Endothelial cell of umbilical vein (primary cell): Measurements from ENCODE around the gene USP35. TPM values are rescaled to one million over a fixed set of nuclear protein-coding genes. Genes with fewer than 3 reads are reported as not detected.

Experiments used
- BruUV-seq: library from RNA; stranded (reverse); fragments of 400-500 nt; replicated peaks from 2 replicates; lab custom pipeline; 2021; lab: Mats Ljungman, UMichigan
- CTCF ChIA-PET: fragments of 300-600, 350-600 bp; sonication (Branson Sonifier 250); formaldehyde crosslinking; loops from one replicate; lab custom pipeline; 2021; ENCODE audit warnings: antibody characterized with exemption, inconsistent platforms; lab: Charles Lee
- POLR2A ChIA-PET: fragments of 300-600, 350-600 bp; sonication (Branson Sonifier 250); formaldehyde crosslinking; loops from one replicate; lab custom pipeline; 2021; ENCODE audit warnings: antibody characterized with exemption, inconsistent platforms; lab: Charles Lee
- DNase-seq: peaks from one replicate; pipeline ENCODE4 v3.0.0-alpha.2; 2011; ENCODE audit warnings: low read depth, low spot score
- FAIRE-seq: peaks from 2 replicates; lab custom pipeline; 2011; peaks lifted over from hg19 to GRCh38; lab: Jason Lieb, UNC
- H2AFZ ChIP-seq: 2 replicates; pipeline ENCODE4 v1.6.0; 2012; ENCODE audit warnings: low read depth, low read length, control low read depth, inconsistent platforms
- H3K27ac ChIP-seq: 2 replicates; pipeline ENCODE4 v1.5.1; 2011; ENCODE audit warnings: low read depth, mild to moderate bottlenecking, control low read depth, low read length, moderate library complexity; ENCODE audit not compliant: insufficient read depth
- H3K27me3 ChIP-seq, 2 experiments: 2 replicates each; pipeline versions ENCODE4 v1.6.0 to v1.6.1; 2011; ENCODE audit warnings: low read length in 2 of 2, mixed read lengths in 1 of 2; ENCODE audit not compliant: control insufficient read depth in 2 of 2, insufficient read depth in 2 of 2
- H3K36me3 ChIP-seq, 2 experiments: 2 replicates in 1 of 2; 3 replicates in 1 of 2; pipeline ENCODE4 v1.5.1; 2011; ENCODE audit warnings: low read length in 2 of 2, mild to moderate bottlenecking in 1 of 2, moderate library complexity in 1 of 2; ENCODE audit not compliant: control insufficient read depth in 2 of 2, insufficient read depth in 2 of 2; ENCODE audit errors: extremely low read depth in 1 of 2
- H3K4me1 ChIP-seq: 3 replicates; pipeline ENCODE4 v1.5.1; 2011; ENCODE audit warnings: mild to moderate bottlenecking, low read length; ENCODE audit not compliant: control insufficient read depth, insufficient read depth; ENCODE audit errors: extremely low read depth
- H3K4me2 ChIP-seq: 2 replicates; pipeline ENCODE4 v1.6.1; 2011; ENCODE audit warnings: low read length, control low read depth, mixed read lengths; ENCODE audit not compliant: insufficient read depth
- H3K4me3 ChIP-seq, 3 experiments: fragments of 200-600 bp in 1 of 3; sonication (generic), shearing (Covaris generic) in 1 of 3; replicated peaks in 1 of 3; 2 replicates each; pipeline ENCODE4 v1.5.1; 2011 to 2016; ENCODE audit warnings: control low read depth in 3 of 3, low read length in 3 of 3, mild to moderate bottlenecking in 2 of 3, inconsistent platforms in 1 of 3, low read depth in 1 of 3, moderate library complexity in 1 of 3; ENCODE audit not compliant: insufficient read depth in 1 of 3
- H3K79me2 ChIP-seq: 2 replicates; pipeline ENCODE4 v1.6.0; 2012; ENCODE audit warnings: low read length, inconsistent platforms; ENCODE audit not compliant: control insufficient read depth, insufficient read depth
- H3K9ac ChIP-seq: replicated peaks from 2 replicates; pipeline ENCODE3; 2011; ENCODE audit warnings: low read length, control low read depth; ENCODE audit not compliant: insufficient read depth; ENCODE audit errors: extremely low read depth
- H3K9me1 ChIP-seq: replicated peaks from 3 replicates; pipeline ENCODE4 v1.6.0; 2011; ENCODE audit warnings: mild to moderate bottlenecking, low read length; ENCODE audit not compliant: control insufficient read depth, insufficient read depth; ENCODE audit errors: extremely low read depth
- H3K9me3 ChIP-seq: replicated peaks from 2 replicates; pipeline ENCODE4 v1.5.1; 2012; ENCODE audit warnings: low read length, inconsistent platforms; ENCODE audit not compliant: control insufficient read depth, insufficient read depth
- H4K20me1 ChIP-seq: replicated peaks from 2 replicates; pipeline ENCODE3; 2011; ENCODE audit warnings: mild to moderate bottlenecking, low read length; ENCODE audit not compliant: control insufficient read depth, insufficient read depth; ENCODE audit errors: extremely low read depth
- CTCF ChIP-seq, 2 donors: IDR thresholded peaks; 1 replicate in 1 of 2; 2 replicates in 1 of 2; pipeline ENCODE4 v1.5.1; 2011; ENCODE audit warnings: low read length in 2 of 2, mild to moderate bottlenecking in 2 of 2, moderate library complexity in 2 of 2, control low read depth in 1 of 2, inconsistent platforms in 1 of 2, low read depth in 1 of 2; ENCODE audit not compliant: insufficient read depth in 1 of 2; ENCODE audit errors: extremely low read depth in 1 of 2
- EZH2 ChIP-seq: IDR thresholded peaks from 2 replicates; pipeline ENCODE4 v1.6.1; 2012; ENCODE audit warnings: borderline replicate concordance, low read depth, mild to moderate bottlenecking, moderate library complexity, low read length, inconsistent platforms; ENCODE audit not compliant: severe bottlenecking
- FOS ChIP-seq: IDR thresholded peaks from 2 replicates; pipeline ENCODE4 v1.6.1; 2011; ENCODE audit warnings: mild to moderate bottlenecking, low read length, moderate library complexity, borderline replicate concordance; ENCODE audit not compliant: insufficient read depth
- GATA2 ChIP-seq: IDR thresholded peaks from 2 replicates; pipeline ENCODE4 v1.7.0; 2011; ENCODE audit warnings: low read depth, mild to moderate bottlenecking, moderate library complexity, mixed read lengths, low read length; ENCODE audit not compliant: insufficient read length, insufficient read depth
- JUN ChIP-seq: IDR thresholded peaks from 2 replicates; pipeline ENCODE4 v1.6.1; 2011; ENCODE audit warnings: borderline replicate concordance, low read depth; ENCODE audit not compliant: insufficient read length, insufficient read depth
- MAX ChIP-seq: IDR thresholded peaks from 2 replicates; pipeline ENCODE4 v1.6.1; 2011; ENCODE audit not compliant: insufficient read depth, insufficient read length
- MYC ChIP-seq: IDR thresholded peaks from one replicate; pipeline ENCODE4 v1.6.1; 2011; ENCODE audit warnings: mild to moderate bottlenecking, low read depth, low read length
- POLR2A ChIP-seq: IDR thresholded peaks from 2 replicates; pipeline ENCODE4 v1.6.1; 2012; ENCODE audit warnings: low read depth, mild to moderate bottlenecking, control low read depth, low read length
- POLR2AphosphoS5 ChIP-seq: IDR thresholded peaks from 2 replicates; pipeline ENCODE4 v1.6.1; 2012; ENCODE audit warnings: low read depth, mild to moderate bottlenecking, control low read depth, low read length, moderate library complexity; ENCODE audit not compliant: insufficient read depth
- dilution Hi-C: fragments of 300-500 bp; cut with MboI; formaldehyde crosslinking; loops from one replicate; pipeline ENCODE4 v1.15.0; 2019; ENCODE audit warnings: low sequenced_read_pairs; ENCODE audit not compliant: extremely low pct_ligation_motif_present
- intact Hi-C: fragments of 100-400 bp; cut with micrococcal nuclease; formaldehyde crosslinking; loops from one replicate; pipeline ENCODE4 v1.10.0; 2022
- polyA plus RNA-seq, 4 experiments: library from polyadenylated mRNA; depleted of rRNA in 3 of 4; stranded (reverse) in 3 of 4; unstranded in 1 of 4; fragments of >200 nt; gene quantifications; 2 replicates each; pipeline versions ENCODE4 v1.2.1 to v1.2.3, GENCODE V29; 2011 to 2012; ENCODE audit warnings: missing spikeins in 1 of 4
- total RNA-seq: library from RNA; stranded (reverse); gene quantifications from 2 replicates; pipeline ENCODE4 v1.2.3, GENCODE V29; 2021

The USP35 gene
- total and polyA plus RNA-seq, 2 donors (not counting 3 experiments of a cell fraction or from before 2014, with no cell fraction given): 8.9 to 12.4 TPM

DNA sequence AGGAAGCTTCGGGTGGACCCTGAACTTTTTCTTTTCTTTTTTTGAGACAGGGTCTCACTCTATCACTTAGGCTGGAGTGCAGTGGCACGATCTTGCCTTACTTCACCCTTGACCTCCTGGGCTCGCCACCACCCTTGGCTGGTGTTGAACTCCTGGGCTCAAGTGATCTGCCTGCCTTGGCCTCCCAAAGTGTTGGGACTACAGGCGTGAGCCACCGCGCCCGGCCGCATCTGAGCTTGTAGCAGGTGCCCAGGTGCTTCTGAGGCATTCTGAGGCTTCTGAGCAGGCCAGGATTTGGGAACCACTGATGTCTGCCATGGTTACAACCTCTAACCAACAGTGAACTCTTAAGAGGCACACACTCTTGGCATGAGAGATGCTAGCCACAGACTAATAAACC is 5.1 kb downstream of the USP35 start:
- ChIA-PET POLR2A (no interaction called here), CTCF (interaction anchor here (0.6 to 1.5 kb wide), 2 partner anchors 17 to 371 kb away, joined by 4 to 5 read pairs; no protein-coding TSS in a partner anchor)
- DNase-seq (no peak), FAIRE-seq (no peak)
- H3K27ac ChIP-seq: no peak overlapping the region
- H4K20me1 ChIP-seq: no peaks in the 10 kb centered on the region
- peaks cover 21% of the 10 kb centered on the region for H3K4me1 ChIP-seq
- H3K36me3 ChIP-seq: peaks cover 0 to 9% of the 10 kb centered on the region in 2 experiments
- no peak for TF ChIP-seq FOS
- no peak for TF ChIP-seq MYC
- TF ChIP-seq MAX: no peak
- H3K4me3 ChIP-seq: no peak overlapping the region
- no peaks in the 10 kb centered on the region for H3K9me3 ChIP-seq
- no peak overlapping the region for H2AFZ ChIP-seq
- H3K27me3 ChIP-seq: no peaks in the 10 kb centered on the region
- intact Hi-C loops (no loop called here), dilution Hi-C loops (no loop called here)
- H3K79me2 ChIP-seq: peaks cover 17% of the 10 kb centered on the region
- H3K9ac ChIP-seq: no peak overlapping the region
- no peaks in the 10 kb centered on the region for H3K9me1 ChIP-seq
- BruUV-seq: no TSS peak
- no peak overlapping the region for H3K4me2 ChIP-seq

DNA sequence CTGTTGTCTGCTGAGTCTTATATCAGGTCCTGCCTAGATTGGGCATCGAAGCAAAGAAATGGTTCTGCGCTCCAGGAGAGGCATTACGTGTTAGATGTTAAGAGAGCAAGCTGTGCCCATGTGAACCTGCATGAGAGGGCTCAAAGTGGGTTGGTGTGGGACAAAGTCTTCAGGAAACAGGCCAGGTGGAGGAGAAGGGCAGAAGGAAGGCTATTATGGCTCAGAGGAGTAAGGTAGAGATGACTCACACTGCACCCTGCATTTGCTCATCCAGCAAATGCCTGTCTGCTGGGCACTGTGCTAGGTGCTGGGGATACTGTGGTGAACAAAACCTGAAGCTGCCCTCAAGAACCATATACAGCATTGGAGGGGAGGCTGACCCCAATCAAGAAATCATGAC is 5.8 kb downstream of the USP35 start:
- no peaks in the 10 kb centered on the region for H3K9me3 ChIP-seq
- intact Hi-C loops (no loop called here), dilution Hi-C loops (no loop called here)
- peaks cover 0 to 9% of the 10 kb centered on the region in 2 experiments for H3K36me3 ChIP-seq
- BruUV-seq: no TSS peak
- no peak overlapping the region for H3K9ac ChIP-seq
- TF ChIP-seq CTCF (IDR thresholded peaks at IDR 0.05; ENCODE audit: extremely low read depth in 1 of 2, insufficient read depth in 1 of 2, low read depth in 1 of 2, low read length in 2 of 2) (no peak), GATA2 (no peak), POLR2A (no peak), JUN (no peak), MYC (no peak), POLR2AphosphoS5 (no peak), MAX (no peak), EZH2 (no peak), FOS (no peak)
- no peak overlapping the region for H3K27ac ChIP-seq
- H4K20me1 ChIP-seq: no peaks in the 10 kb centered on the region
- no peak overlapping the region for H3K4me2 ChIP-seq
- FAIRE-seq (no peak), DNase-seq (no peak)
- H3K27me3 ChIP-seq: no peaks in the 10 kb centered on the region
- peaks cover 16% of the 10 kb centered on the region for H3K4me1 ChIP-seq
- ChIA-PET POLR2A (no interaction called here), CTCF (interaction anchor here (1.5 kb wide), 1 partner anchor 370 kb away, joined by 5 read pairs; no protein-coding TSS in a partner anchor)
- peaks cover 13% of the 10 kb centered on the region for H3K79me2 ChIP-seq
- no peaks in the 10 kb centered on the region for H3K9me1 ChIP-seq
- H2AFZ ChIP-seq: no peak overlapping the region
- no peak overlapping the region for H3K4me3 ChIP-seq
